Osteoblast (primary cell): ENCODE results near the gene SH3RF1. TPM values are rescaled to one million over a fixed set of nuclear protein-coding genes. Genes with fewer than 3 reads are reported as not detected.

Experiments
- DNase-seq: peaks from one replicate; pipeline ENCODE4 v3.0.0; 2011; ENCODE audit warnings: low spot score, mixed read lengths; ENCODE audit not compliant: insufficient read length; ENCODE audit errors: missing footprints
- H2AFZ ChIP-seq: 2 replicates; pipeline ENCODE4 v1.6.0; 2011; ENCODE audit warnings: mild to moderate bottlenecking, low read length
- H3K27ac ChIP-seq: 2 replicates; pipeline ENCODE4 v1.5.1; 2011; ENCODE audit warnings: mild to moderate bottlenecking, low read depth, low read length, moderate library complexity
- H3K27me3 ChIP-seq: 2 replicates; pipeline ENCODE4 v1.6.0; 2012; ENCODE audit warnings: mild to moderate bottlenecking, control low read depth, inconsistent platforms, low read length, moderate library complexity; ENCODE audit not compliant: insufficient read depth
- H3K36me3 ChIP-seq: 2 replicates; pipeline ENCODE4 v1.5.1; 2011; ENCODE audit warnings: mild to moderate bottlenecking, low read length, control low read depth, moderate library complexity; ENCODE audit not compliant: insufficient read depth
- H3K4me1 ChIP-seq: 2 replicates; pipeline ENCODE4 v1.5.1; 2011; ENCODE audit warnings: mild to moderate bottlenecking, low read length, control low read depth, moderate library complexity; ENCODE audit not compliant: insufficient read depth
- H3K4me2 ChIP-seq: 2 replicates; pipeline ENCODE4 v1.6.0; 2011; ENCODE audit warnings: mild to moderate bottlenecking, low read length; ENCODE audit not compliant: insufficient read depth
- H3K4me3 ChIP-seq: fragments of 200-600 bp; sonication (generic); 3 replicates; pipeline ENCODE4 v1.5.1; 2012; ENCODE audit warnings: mild to moderate bottlenecking, low read length, inconsistent platforms; ENCODE audit not compliant: insufficient read depth
- H3K79me2 ChIP-seq: 2 replicates; pipeline ENCODE4 v1.6.0; 2012; ENCODE audit warnings: mild to moderate bottlenecking, low read length, control low read depth, inconsistent platforms; ENCODE audit not compliant: insufficient read depth
- H3K9me3 ChIP-seq: 2 replicates; pipeline ENCODE4 v1.5.1; 2011; ENCODE audit warnings: low read depth, low read length, control low read depth
- H4K20me1 ChIP-seq: 2 replicates; pipeline ENCODE4 v1.6.0; 2012; ENCODE audit warnings: mild to moderate bottlenecking, low read length, control low read depth; ENCODE audit not compliant: insufficient read depth
- total RNA-seq: library from RNA; depleted of rRNA; stranded (reverse); fragments of >200 nt; gene quantifications from 2 replicates; pipeline ENCODE4 v1.2.3, GENCODE V29; 2012
- TF ChIP-seq, protein P1 (sequence below): IDR thresholded peaks from 2 replicates; pipeline ENCODE4 v1.5.1; 2011; ENCODE audit warnings: mild to moderate bottlenecking, low read depth, low read length, moderate library complexity; ENCODE audit errors: extremely low read depth

Gene SH3RF1
- total RNA-seq, 1 donor: 37.6 TPM

- Histone ChIP-seq H3K4me2 (no peak overlapping the region), H2AFZ (no peak overlapping the region), H3K9me3 (no peaks in the 10 kb centered on the region), H4K20me1 (no peaks in the 10 kb centered on the region), H3K79me2 (peaks cover 77% of the 10 kb centered on the region), H3K4me3 (no peak overlapping the region), H3K27me3 (no peaks in the 10 kb centered on the region), H3K4me1 (peaks cover 16% of the 10 kb centered on the region), H3K27ac (no peak overlapping the region), H3K36me3 (peaks cover 47% of the 10 kb centered on the region)
- no peak for DNase-seq
- TF ChIP-seq, protein P1, sequence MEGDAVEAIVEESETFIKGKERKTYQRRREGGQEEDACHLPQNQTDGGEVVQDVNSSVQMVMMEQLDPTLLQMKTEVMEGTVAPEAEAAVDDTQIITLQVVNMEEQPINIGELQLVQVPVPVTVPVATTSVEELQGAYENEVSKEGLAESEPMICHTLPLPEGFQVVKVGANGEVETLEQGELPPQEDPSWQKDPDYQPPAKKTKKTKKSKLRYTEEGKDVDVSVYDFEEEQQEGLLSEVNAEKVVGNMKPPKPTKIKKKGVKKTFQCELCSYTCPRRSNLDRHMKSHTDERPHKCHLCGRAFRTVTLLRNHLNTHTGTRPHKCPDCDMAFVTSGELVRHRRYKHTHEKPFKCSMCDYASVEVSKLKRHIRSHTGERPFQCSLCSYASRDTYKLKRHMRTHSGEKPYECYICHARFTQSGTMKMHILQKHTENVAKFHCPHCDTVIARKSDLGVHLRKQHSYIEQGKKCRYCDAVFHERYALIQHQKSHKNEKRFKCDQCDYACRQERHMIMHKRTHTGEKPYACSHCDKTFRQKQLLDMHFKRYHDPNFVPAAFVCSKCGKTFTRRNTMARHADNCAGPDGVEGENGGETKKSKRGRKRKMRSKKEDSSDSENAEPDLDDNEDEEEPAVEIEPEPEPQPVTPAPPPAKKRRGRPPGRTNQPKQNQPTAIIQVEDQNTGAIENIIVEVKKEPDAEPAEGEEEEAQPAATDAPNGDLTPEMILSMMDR: no peak
Measured at GRCh38 chr4:169143335-169143734, 127.4 kb downstream of the SH3RF1 start.

DNA sequence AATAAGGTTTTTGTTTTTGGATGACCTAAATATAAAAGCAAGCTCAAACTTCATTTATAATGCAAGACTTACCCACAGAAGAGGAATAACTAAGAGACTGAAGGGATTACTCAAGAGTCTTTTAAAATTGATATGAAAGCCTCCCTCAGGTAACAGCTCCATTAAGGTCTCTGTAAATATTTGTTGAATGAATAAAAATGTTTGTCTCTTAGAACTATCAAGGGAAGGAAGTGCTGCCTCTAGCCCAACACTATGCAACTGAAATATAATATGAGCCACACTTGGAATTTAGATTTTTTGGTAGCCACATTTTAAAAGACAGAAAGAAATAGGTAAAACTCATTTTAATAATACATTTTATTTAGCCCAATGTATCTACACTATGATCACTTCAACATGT, 127.8 kb downstream of the SH3RF1 start:
- peaks cover 47% of the 10 kb centered on the region for H3K36me3 ChIP-seq
- H3K79me2 ChIP-seq: peaks cover 77% of the 10 kb centered on the region
- H2AFZ ChIP-seq: no peak overlapping the region
- no peak overlapping the region for H3K4me2 ChIP-seq
- H4K20me1 ChIP-seq: no peaks in the 10 kb centered on the region
- no peaks in the 10 kb centered on the region for H3K27me3 ChIP-seq
- peaks cover 12% of the 10 kb centered on the region for H3K4me1 ChIP-seq
- TF ChIP-seq, protein P1: no peak
- no peak overlapping the region for H3K4me3 ChIP-seq
- H3K27ac ChIP-seq: no peak overlapping the region
- no peak for DNase-seq
- no peaks in the 10 kb centered on the region for H3K9me3 ChIP-seq

DNA sequence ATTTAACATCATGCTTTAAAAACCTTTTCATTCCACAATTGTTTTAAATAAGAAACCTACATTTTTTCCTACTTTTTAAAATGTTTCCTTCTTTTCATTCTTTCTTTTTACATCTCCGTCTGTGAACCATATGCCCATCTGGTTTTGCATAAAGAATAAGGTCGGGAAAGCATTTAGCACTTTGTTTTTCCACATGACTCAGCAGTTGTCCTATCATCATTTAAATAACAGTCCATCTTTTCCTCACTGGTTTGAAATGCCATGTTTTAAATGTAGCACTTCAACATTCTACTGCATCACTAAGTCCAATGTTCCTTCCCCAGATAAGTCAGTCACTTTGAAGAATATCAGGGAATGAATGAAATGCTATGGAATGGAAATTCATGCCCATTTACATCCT, 128.4 kb downstream of the SH3RF1 start:
- no peak for DNase-seq
- no peak overlapping the region for H3K4me2 ChIP-seq
- TF ChIP-seq, protein P1: no peak

DNA sequence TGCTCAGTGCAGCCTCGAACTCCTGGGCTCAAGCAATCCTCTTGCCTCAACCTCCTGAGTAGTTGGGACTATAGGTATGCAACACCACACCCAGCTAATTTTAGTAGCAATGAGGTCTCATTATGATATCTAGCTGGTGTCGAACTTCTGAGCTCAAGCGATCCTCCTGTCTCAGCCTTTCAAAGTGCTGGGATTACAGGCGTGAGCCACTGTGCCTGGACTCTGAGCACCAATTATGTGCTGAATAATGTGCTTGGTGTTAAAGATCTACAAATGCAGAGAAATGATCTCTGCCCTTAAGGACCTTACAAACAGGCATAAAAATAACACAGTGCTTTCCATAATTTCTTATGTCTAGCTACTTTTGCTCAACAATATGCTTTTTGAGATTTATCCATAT, 131.7 kb downstream of the SH3RF1 start:
- Histone ChIP-seq H3K9me3 (no peaks in the 10 kb centered on the region), H3K4me2 (no peak overlapping the region), H3K4me3 (no peak overlapping the region), H2AFZ (no peak overlapping the region), H4K20me1 (peaks cover 6% of the 10 kb centered on the region), H3K36me3 (peaks cover 60% of the 10 kb centered on the region), H3K27me3 (no peaks in the 10 kb centered on the region), H3K27ac (no peak overlapping the region), H3K4me1 (peaks cover 16% of the 10 kb centered on the region), H3K79me2 (peaks cover 89% of the 10 kb centered on the region)
- no peak for DNase-seq
- TF ChIP-seq, protein P1: no peak

More for the DNA sequence above, 128.4 kb downstream of the SH3RF1 start:
- peaks cover 7% of the 10 kb centered on the region for H3K4me1 ChIP-seq
- H4K20me1 ChIP-seq: no peaks in the 10 kb centered on the region
- no peak overlapping the region for H3K27ac ChIP-seq
- H3K36me3 ChIP-seq: peaks cover 43% of the 10 kb centered on the region
- H3K4me3 ChIP-seq: no peak overlapping the region
- H3K79me2 ChIP-seq: peaks cover 79% of the 10 kb centered on the region
- H3K9me3 ChIP-seq: no peaks in the 10 kb centered on the region
- no peaks in the 10 kb centered on the region for H3K27me3 ChIP-seq
- H2AFZ ChIP-seq: no peak overlapping the region
